ENCODE data around the gene FBXW7.
A peak's percentile ranks its signal among the peaks of the same experiment; 100 is the strongest.

The FBXW7 gene

DNA sequence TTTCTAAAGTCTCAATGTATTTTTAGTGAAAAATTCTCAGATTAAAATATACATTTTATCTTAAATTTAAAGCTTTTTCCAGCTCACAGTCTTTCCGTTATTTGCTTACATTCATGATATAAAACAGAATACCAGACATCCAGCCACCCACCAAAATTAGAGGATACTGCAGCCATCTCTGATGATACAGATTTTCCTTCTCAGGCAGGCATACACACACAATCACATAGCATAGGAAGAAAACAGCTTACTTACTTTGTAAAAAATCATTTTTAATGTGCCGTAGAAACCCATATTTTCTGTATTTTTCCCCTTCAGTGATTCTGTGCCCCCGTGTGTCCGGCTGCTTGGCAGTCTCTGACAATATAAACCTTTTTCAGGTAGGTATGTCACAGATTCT lies 183.7 kb downstream of the FBXW7 start:
- Mint-ChIP-seq H3K27ac (peak overlapping the region; percentile 11), H3K27me3 (no peaks in the 10 kb centered on the region)

DNA sequence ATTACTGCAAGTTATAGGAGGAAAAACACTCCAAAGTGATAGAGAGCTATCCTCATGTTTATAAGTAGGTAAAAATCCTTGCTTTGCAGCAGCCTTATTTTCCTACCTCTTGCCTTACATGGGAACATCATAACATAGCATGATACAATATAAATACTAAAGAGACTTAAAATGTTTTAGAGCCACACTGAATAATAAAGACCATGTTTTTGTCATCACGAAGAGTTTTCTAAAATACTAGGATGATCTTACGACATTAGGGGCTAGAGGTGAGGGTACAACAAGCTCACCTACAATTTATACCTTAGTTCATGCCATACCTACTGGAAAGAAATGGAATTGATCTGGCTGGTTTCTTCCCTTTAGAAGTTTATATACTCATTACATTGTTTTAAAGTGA lies 184.8 kb downstream of the FBXW7 start:
- H3K36me3 Mint-ChIP-seq = peaks cover 5% of the 10 kb centered on the region
- H3K27me3 Mint-ChIP-seq = no peaks in the 10 kb centered on the region
- H3K9me3 Mint-ChIP-seq (ENCODE audit: low read depth) = no peaks in the 10 kb centered on the region
- no peak overlapping the region for H3K4me3 Mint-ChIP-seq
- no peak overlapping the region for H3K27ac Mint-ChIP-seq
- H3K4me1 Mint-ChIP-seq (ENCODE audit: low read depth) = peaks cover 29% of the 10 kb centered on the region

More for the DNA sequence above, 183.7 kb downstream of the FBXW7 start:
- Mint-ChIP-seq H3K4me1 (ENCODE audit: low read depth) (peaks cover 29% of the 10 kb centered on the region), H3K4me3 (peak overlapping the region; percentile 48), H3K36me3 (no peaks in the 10 kb centered on the region), H3K9me3 (ENCODE audit: low read depth) (no peaks in the 10 kb centered on the region)

DNA sequence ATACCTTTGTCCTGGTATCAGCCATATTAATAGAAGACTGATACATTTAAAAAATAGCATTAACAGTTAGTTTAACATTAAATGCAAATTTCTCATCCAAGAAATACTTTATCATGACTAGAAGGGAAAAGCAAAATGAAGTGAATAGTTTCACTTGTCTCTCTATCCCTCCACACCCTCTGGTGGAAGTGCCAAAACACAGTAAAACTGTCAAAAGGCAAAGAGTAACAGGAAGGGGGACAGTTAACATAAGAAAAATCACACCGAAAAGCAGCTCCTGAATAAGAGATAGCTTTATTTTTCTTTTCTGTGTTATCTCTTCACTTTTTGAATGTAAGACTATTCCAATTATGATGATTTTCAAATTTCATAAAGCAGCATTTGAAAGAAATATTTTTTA lies 187.2 kb downstream of the FBXW7 start:
- Mint-ChIP-seq H3K27me3 (no peaks in the 10 kb centered on the region), H3K4me1 (ENCODE audit: low read depth) (peaks cover 21% of the 10 kb centered on the region)

DNA sequence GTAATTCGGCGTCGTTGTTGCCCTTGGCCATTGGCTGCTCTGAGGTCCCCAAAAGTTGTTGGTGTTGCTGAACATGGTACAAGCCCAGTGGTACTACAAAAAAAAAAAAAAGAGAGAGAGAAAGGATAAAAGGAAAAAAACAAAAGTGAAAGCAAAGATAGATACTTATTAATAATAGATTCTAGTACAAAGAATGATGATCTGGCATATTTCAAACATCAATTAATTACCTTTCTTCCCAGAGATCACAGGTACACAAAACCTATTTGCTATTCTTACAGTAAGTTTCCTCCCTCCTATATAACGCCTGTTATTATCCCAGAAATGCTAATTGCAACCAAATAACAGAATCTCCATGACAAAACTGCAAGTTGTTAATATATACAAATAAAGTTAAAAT lies 188.9 kb downstream of the FBXW7 start:
- no peak overlapping the region for H3K4me3 Mint-ChIP-seq
- H3K9me3 Mint-ChIP-seq (ENCODE audit: low read depth) = no peaks in the 10 kb centered on the region
- no peaks in the 10 kb centered on the region for H3K27me3 Mint-ChIP-seq
- H3K36me3 Mint-ChIP-seq = peaks cover 17% of the 10 kb centered on the region
- H3K4me1 Mint-ChIP-seq (ENCODE audit: low read depth) = peaks cover 5% of the 10 kb centered on the region
- H3K27ac Mint-ChIP-seq = peak overlapping the region; percentile 8

More for the DNA sequence above, 187.2 kb downstream of the FBXW7 start:
- Mint-ChIP-seq H3K36me3 (peaks cover 10% of the 10 kb centered on the region), H3K4me3 (no peak overlapping the region), H3K9me3 (ENCODE audit: low read depth) (no peaks in the 10 kb centered on the region), H3K27ac (no peak overlapping the region)

DNA sequence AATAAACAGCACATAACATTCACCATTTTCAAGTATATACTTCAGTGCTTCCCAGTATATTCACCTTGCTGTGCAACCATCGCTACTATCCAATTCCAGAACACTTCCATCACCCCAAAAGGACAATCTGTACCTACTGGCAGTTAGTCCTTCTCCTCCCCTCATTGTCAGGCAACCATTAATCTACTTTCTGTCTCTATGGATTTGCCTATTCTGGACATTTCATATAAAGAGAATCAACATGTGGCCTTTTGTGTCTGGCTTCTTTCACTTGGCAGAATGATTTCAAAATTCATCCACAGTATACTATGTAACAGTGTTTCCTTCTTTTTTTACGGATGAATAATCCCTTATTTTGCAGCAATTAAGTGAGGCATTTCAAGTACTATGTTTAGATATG lies 189.4 kb downstream of the FBXW7 start:
- H3K4me1 Mint-ChIP-seq (ENCODE audit: low read depth) = peaks cover 5% of the 10 kb centered on the region
- H3K27me3 Mint-ChIP-seq = no peaks in the 10 kb centered on the region
- H3K27ac Mint-ChIP-seq = no peak overlapping the region
- peaks cover 20% of the 10 kb centered on the region for H3K36me3 Mint-ChIP-seq
- H3K9me3 Mint-ChIP-seq (ENCODE audit: low read depth) = no peaks in the 10 kb centered on the region
- H3K4me3 Mint-ChIP-seq = no peak overlapping the region

DNA sequence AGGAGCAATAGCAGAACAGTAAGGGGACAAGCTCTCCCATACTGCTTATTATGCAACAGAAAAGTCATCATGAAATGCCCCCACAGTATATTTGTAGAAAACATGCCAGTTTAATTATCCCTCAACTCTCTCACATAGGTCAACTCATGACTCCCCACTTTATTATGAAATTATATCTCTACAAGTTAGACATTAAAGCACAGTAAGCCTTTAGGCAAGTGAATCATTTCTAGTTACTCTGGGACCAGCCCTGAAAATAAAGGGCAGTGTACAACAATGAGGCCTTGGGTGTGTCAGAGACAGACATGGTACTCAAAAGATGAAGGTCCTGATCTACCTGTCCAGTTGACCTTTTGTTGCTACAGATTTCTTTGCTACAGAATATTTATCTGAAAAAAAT lies 191.9 kb downstream of the FBXW7 start:
- peaks cover 30% of the 10 kb centered on the region for H3K36me3 Mint-ChIP-seq
- peaks cover 3% of the 10 kb centered on the region for H3K4me1 Mint-ChIP-seq (ENCODE audit: low read depth)
- H3K9me3 Mint-ChIP-seq (ENCODE audit: low read depth) = no peaks in the 10 kb centered on the region
- H3K27me3 Mint-ChIP-seq = no peaks in the 10 kb centered on the region
- H3K4me3 Mint-ChIP-seq = no peak overlapping the region
- H3K27ac Mint-ChIP-seq = no peak overlapping the region

DNA sequence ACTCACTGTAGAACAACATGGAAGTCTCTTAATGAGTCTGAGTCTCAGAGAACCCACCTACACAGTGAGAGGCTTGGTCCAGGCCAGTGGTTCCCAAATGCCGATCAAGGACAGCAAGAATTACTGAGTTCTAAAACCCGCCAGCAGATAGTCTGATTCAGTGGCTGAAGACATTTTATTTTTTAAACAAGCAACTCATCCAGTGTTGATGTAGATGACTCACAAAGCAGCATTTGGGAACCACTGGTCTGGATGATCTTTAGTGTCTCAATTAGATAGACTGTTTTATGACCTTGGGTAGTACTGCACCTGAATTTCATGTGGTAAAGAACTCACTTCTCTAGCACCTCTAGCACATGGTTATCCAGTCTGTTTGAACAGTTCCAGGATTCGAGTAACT lies 193.6 kb downstream of the FBXW7 start:
- H3K4me1 Mint-ChIP-seq (ENCODE audit: low read depth) = no peaks in the 10 kb centered on the region

DNA sequence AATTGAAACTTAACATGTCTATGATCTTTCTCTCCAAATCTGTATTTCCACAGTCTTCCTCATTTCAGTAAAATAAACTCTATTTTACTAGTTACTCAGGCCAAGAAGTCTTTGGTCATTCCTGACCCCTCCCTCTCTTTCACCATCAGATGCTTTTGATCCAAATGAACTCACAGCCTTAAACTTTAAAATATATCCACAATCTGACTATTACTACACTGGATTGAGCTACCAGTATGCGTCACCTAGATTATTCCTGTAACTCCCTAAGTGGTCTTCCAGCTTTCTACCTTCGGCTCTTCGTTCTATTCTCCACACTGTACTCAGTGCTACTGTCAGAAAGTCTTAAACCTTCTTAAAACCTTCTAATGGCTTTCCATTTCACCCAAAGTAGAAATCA lies 195.1 kb downstream of the FBXW7 start:
- H3K27me3 Mint-ChIP-seq = no peaks in the 10 kb centered on the region
- H3K4me3 Mint-ChIP-seq = no peak overlapping the region
- no peaks in the 10 kb centered on the region for H3K9me3 Mint-ChIP-seq (ENCODE audit: low read depth)
- no peaks in the 10 kb centered on the region for H3K4me1 Mint-ChIP-seq (ENCODE audit: low read depth)
- no peak overlapping the region for H3K27ac Mint-ChIP-seq
- peaks cover 27% of the 10 kb centered on the region for H3K36me3 Mint-ChIP-seq

More for the DNA sequence above, 193.6 kb downstream of the FBXW7 start:
- Mint-ChIP-seq H3K27me3 (no peaks in the 10 kb centered on the region), H3K4me3 (no peak overlapping the region), H3K36me3 (peaks cover 30% of the 10 kb centered on the region), H3K9me3 (ENCODE audit: low read depth) (no peaks in the 10 kb centered on the region), H3K27ac (no peak overlapping the region)

DNA sequence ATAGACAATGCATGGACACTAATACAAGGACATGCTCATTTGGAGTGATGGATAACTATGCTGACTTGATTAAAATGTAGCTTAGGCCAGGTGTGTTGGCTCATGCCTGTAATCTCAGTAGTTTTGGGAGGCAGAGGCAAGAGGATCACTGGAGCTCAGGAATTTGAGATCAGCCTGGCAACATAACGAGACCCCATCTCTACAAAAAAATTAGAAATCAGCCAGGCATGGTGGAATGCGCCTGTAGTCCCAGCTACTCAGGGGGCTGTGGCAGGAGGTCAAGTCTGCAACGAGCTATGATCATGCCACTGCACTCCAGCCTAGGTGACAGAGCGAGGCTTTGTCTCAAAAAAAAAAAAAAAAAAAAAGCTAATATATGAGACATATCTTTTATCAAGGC lies 196.3 kb downstream of the FBXW7 start:
- H3K9me3 Mint-ChIP-seq (ENCODE audit: low read depth) = no peaks in the 10 kb centered on the region
- H3K27me3 Mint-ChIP-seq = no peaks in the 10 kb centered on the region
- H3K36me3 Mint-ChIP-seq = peaks cover 29% of the 10 kb centered on the region
- no peak overlapping the region for H3K4me3 Mint-ChIP-seq
- H3K27ac Mint-ChIP-seq = no peak overlapping the region
- no peaks in the 10 kb centered on the region for H3K4me1 Mint-ChIP-seq (ENCODE audit: low read depth)

DNA sequence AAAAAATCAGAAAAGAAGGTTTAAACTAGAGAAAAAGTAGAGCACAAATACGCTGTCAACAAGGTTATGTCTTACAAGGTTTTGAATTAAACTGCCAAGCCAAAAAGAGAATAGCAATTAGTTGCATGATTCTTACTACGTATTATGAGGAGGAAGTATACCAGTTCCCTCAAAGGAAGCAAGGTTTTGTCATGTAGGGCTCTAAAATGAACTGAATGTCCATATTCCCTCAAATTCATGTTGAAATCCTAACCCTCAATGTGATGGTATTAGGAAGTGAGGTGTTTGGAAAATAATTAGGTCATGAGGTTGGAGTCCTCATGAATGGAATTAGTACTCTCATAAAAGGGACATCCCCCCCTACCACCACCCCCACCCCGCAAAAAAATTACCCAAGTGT lies 201.0 kb downstream of the FBXW7 start:
- Mint-ChIP-seq H3K27me3 (no peaks in the 10 kb centered on the region), H3K36me3 (peaks cover 17% of the 10 kb centered on the region), H3K4me1 (ENCODE audit: low read depth) (no peaks in the 10 kb centered on the region), H3K9me3 (ENCODE audit: low read depth) (no peaks in the 10 kb centered on the region), H3K4me3 (no peak overlapping the region), H3K27ac (no peak overlapping the region)

DNA sequence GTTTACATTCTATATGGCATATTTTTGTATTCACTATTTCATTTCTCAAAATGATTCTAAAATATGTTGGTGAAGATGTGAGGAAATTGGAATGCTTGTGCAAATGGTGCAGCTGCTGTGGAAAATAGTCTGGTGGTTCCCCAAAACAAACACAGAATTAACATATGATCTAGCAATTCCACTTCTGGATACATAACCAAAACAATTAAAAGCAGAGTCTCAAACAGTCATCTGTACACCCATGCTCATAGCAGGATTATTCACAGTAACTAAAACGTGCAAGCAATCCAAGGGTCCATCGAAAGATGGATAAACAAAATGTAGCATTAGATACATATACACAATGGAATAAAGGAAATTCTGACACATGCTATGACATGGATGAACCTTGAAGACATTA lies 204.8 kb downstream of the FBXW7 start:
- Mint-ChIP-seq H3K4me1 (ENCODE audit: low read depth) (peaks cover 15% of the 10 kb centered on the region), H3K4me3 (no peak overlapping the region), H3K27ac (no peak overlapping the region), H3K9me3 (ENCODE audit: low read depth) (no peaks in the 10 kb centered on the region), H3K36me3 (peaks cover 26% of the 10 kb centered on the region), H3K27me3 (no peaks in the 10 kb centered on the region)

DNA sequence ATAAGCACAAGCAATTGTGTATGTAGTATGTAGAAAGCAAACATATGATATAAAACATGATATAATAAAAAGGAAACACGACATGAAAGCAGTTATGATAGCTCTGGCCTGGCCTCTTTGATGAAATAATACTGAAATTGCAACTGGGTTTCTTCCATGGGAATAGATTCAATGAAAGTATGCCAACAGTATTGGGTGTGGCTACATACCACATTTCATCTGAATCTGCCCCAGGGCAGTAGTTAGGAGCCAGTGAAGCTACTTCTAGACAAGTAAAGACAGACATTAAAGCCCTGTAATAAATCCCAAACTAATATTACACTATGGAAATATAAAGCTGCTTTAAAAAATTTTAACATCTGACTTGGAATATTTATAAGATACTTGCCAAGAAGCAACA lies 207.3 kb downstream of the FBXW7 start:
- Mint-ChIP-seq H3K9me3 (ENCODE audit: low read depth) (no peaks in the 10 kb centered on the region), H3K4me3 (no peak overlapping the region), H3K36me3 (peaks cover 30% of the 10 kb centered on the region), H3K27me3 (no peaks in the 10 kb centered on the region), H3K27ac (no peak overlapping the region), H3K4me1 (ENCODE audit: low read depth) (peaks cover 15% of the 10 kb centered on the region)

DNA sequence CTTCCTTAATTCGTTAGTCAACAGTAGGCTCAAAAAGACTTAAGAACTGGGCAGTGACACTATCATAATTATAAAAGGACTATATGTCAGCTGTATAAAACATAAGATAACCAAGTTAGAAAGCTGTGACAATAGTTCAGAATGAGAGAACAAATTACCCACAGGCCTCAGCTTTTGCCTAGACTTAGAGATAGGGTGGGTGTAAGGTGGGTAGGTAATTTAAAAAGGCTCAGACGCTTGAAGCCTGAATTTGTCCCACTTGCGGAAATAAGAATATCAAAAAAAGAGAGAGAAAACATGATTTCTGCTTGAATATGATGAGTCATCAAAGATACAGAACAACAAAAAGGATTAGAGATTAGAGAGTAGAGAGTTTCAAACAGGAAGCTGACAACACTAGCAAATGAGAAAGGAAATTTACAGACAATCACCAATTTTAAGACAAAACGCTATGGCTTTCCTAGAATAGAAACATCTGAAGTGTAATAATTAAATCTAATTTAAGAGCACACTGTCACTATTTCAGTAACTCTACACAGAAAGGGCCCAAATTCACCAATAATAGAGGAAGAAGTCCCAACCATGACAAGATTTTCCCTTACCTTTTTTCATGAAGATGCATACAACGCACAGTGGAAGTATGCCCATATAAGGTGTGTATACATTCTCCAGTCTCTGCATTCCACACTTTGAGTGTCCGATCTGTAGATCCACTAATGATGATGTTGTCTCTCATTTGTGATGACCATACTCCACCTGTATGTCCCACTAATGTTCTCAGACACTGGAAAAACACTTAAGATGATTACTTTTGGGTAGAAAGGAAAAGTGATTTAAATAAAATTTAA lies 208.1 kb downstream of the FBXW7 start:
- H3K9me3 Mint-ChIP-seq (ENCODE audit: low read depth) = no peaks in the 10 kb centered on the region
- H3K4me1 Mint-ChIP-seq (ENCODE audit: low read depth) = peaks cover 16% of the 10 kb centered on the region
- peaks cover 33% of the 10 kb centered on the region for H3K36me3 Mint-ChIP-seq
- H3K27ac Mint-ChIP-seq = peak overlapping the region; percentile 77
- peak overlapping the region; percentile 36 for H3K4me3 Mint-ChIP-seq
- no peaks in the 10 kb centered on the region for H3K27me3 Mint-ChIP-seq

DNA sequence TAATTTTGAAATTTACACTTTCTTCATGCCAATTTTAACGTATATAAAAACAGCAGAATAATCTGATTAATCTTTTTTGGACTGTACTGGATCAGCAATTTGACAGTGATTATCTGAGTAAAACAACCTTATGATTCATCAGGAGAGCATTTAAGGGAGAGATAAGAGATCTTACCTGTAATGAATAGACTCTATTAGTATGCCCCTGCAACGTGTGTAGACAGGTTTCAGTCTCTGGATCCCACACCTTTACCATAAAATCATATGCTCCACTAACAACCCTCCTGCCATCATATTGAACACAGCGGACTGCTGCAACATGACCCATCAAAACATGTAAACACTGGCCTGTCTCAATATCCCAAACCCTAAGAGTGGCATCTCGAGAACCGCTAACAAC lies 210.1 kb downstream of the FBXW7 start:
- H3K27me3 Mint-ChIP-seq = no peaks in the 10 kb centered on the region
- H3K4me1 Mint-ChIP-seq (ENCODE audit: low read depth) = peaks cover 17% of the 10 kb centered on the region
- H3K27ac Mint-ChIP-seq = no peak overlapping the region
- H3K9me3 Mint-ChIP-seq (ENCODE audit: low read depth) = no peaks in the 10 kb centered on the region
- H3K4me3 Mint-ChIP-seq = no peak overlapping the region
- H3K36me3 Mint-ChIP-seq = peaks cover 36% of the 10 kb centered on the region

DNA sequence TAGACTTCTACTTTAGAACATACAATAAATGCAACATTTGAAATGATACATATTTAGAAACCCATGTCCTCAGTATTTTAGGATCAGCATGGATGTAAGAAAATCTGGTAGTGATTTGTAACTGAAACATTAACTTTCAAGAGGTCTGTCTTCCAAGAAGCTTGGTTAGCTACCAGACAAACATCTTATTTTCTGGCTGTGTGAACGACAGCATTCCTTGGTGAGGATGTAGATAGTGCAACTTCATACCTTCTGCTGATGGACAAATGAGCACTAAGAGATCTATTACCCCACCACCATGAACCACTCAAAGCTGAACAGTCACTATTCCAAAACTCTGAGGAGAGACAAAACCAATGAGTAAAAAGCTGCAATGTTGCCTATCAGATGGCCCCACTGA lies 212.7 kb downstream of the FBXW7 start:
- H3K27me3 Mint-ChIP-seq = no peaks in the 10 kb centered on the region
- peaks cover 37% of the 10 kb centered on the region for H3K36me3 Mint-ChIP-seq
- H3K27ac Mint-ChIP-seq = no peak overlapping the region
- H3K4me1 Mint-ChIP-seq (ENCODE audit: low read depth) = peaks cover 13% of the 10 kb centered on the region
- no peaks in the 10 kb centered on the region for H3K9me3 Mint-ChIP-seq (ENCODE audit: low read depth)
- no peak overlapping the region for H3K4me3 Mint-ChIP-seq

DNA sequence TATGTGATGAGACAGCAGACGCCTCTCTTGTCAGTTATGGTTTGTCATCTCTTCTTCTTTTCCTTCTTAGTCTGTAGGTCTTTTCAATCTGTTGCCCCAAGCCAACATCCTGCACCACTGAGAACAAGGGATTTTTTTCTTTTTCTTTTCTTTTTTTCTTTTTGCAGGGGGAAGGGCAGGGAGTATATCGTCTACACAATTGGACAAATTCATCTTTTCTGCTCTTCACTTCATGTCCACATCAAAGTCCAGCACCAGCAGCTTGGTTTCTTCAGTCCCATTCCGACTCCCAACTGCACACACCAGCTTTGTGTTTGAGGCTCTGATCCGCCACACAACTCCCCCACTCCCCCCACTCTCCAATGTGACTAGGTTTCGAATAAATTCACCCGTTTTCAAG lies 213.2 kb downstream of the FBXW7 start:
- Mint-ChIP-seq H3K27ac (no peak overlapping the region), H3K9me3 (ENCODE audit: low read depth) (no peaks in the 10 kb centered on the region), H3K36me3 (peaks cover 31% of the 10 kb centered on the region), H3K4me1 (ENCODE audit: low read depth) (peaks cover 8% of the 10 kb centered on the region), H3K4me3 (no peak overlapping the region), H3K27me3 (no peaks in the 10 kb centered on the region)
